ENCODE data around the gene FCN1. TPM values are rescaled to one million over a fixed set of nuclear protein-coding genes. Genes with fewer than 3 reads are reported as not detected.

The FCN1 gene
- total RNA-seq (2022; extraction: Qiagen RNA extraction) = not detected in 5 replicates

GRCh38 chr9:134917431-134918373 is at the start of gene FCN1:
FCN1 (minus strand) TSS chr9:134917912; CDS start chr9:134917871, 41 bp downstream.

GRCh38 chr9:134880484-134881312 is 37.0 kb downstream of the FCN1 start, which contains the start of gene FCN2:
FCN2 (plus strand) TSS chr9:134880810; CDS start chr9:134880822, 12 bp downstream.

Other genes starting within 250 kb of the FCN1 start
- gene FCN2, start 37.1 kb downstream of the FCN1 start, total RNA-seq (2022; extraction: Qiagen RNA extraction) = not detected in 5 replicates
- 9.5 to 11.5 TPM (median 10.4 TPM) in 5 replicates for gene OLFM1, start 169.8 kb upstream of the FCN1 start, total RNA-seq (2022; extraction: Qiagen RNA extraction)

Measured in A549 treated with CORT108297 at 1 μM for 4 hours (cell line).